Common myeloid progenitor, CD34-positive (primary cell): ENCODE measurements around the gene RHCE.

ENCODE experiments used
- CTCF ChIA-PET: fragments of 350-600 bp; sonication (Branson Sonifier 250); formaldehyde crosslinking; loops from one replicate; lab custom pipeline; 2021; ENCODE audit warnings: antibody characterized with exemption; lab: Charles Lee
- POLR2A ChIA-PET: fragments of 350-600 bp; sonication (Branson Sonifier 250); formaldehyde crosslinking; loops from one replicate; lab custom pipeline; 2021; ENCODE audit warnings: antibody characterized with exemption; lab: Charles Lee
- DNase-seq, 3 donors: peaks; one replicate each; pipeline versions ENCODE4 v3.0.0 to v3.0.0-alpha.2; 2013
- H3K27ac ChIP-seq, 2 experiments: 1 replicate in 1 of 2; 2 replicates in 1 of 2; pipeline ENCODE4 v1.7.0; 2013; ENCODE audit warnings: inconsistent platforms in 2 of 2, low read length in 2 of 2, mild to moderate bottlenecking in 2 of 2, low read depth in 1 of 2, moderate library complexity in 1 of 2; ENCODE audit not compliant: severe bottlenecking in 2 of 2, insufficient read depth in 1 of 2, poor library complexity in 1 of 2
- H3K27me3 ChIP-seq, 5 experiments: replicated peaks in 2 of 5; 1 replicate in 3 of 5; 2 replicates in 2 of 5; pipeline versions ENCODE4 v1.6.1 to v1.7.0; 2013; ENCODE audit warnings: low read length in 4 of 5, mild to moderate bottlenecking in 2 of 5, moderate library complexity in 2 of 5, inconsistent platforms in 1 of 5; ENCODE audit not compliant: insufficient read depth in 5 of 5, control insufficient read depth in 4 of 5
- H3K36me3 ChIP-seq, 4 experiments: 1 replicate in 2 of 4; 2 replicates in 2 of 4; pipeline versions ENCODE4 v1.6.1 to v1.7.0; 2013; ENCODE audit warnings: low read length in 3 of 4, control low read depth in 1 of 4, mild to moderate bottlenecking in 1 of 4; ENCODE audit not compliant: control insufficient read depth in 4 of 4, insufficient read depth in 4 of 4
- H3K4me1 ChIP-seq, 4 experiments: 1 replicate in 3 of 4; 2 replicates in 1 of 4; pipeline versions ENCODE4 v1.6.1 to v1.7.1; 2013; ENCODE audit warnings: low read length in 3 of 4, mild to moderate bottlenecking in 3 of 4, control low read depth in 1 of 4, inconsistent platforms in 1 of 4, moderate library complexity in 1 of 4; ENCODE audit not compliant: control insufficient read depth in 4 of 4, insufficient read depth in 4 of 4; ENCODE audit errors: control extremely low read depth in 1 of 4
- H3K4me3 ChIP-seq, 7 experiments: 1 replicate in 4 of 7; 2 replicates in 3 of 7; pipeline versions ENCODE4 v1.5.1 to v1.7.0; 2013; ENCODE audit warnings: mild to moderate bottlenecking in 7 of 7, low read length in 6 of 7, moderate library complexity in 6 of 7, inconsistent platforms in 2 of 7, low read depth in 2 of 7, control low read depth in 1 of 7; ENCODE audit not compliant: insufficient read depth in 4 of 7, control insufficient read depth in 1 of 7; ENCODE audit errors: extremely low read depth in 1 of 7
- H3K9me3 ChIP-seq, 5 experiments: 1 replicate in 4 of 5; 2 replicates in 1 of 5; pipeline versions ENCODE4 v1.6.1 to v1.7.1; 2013; ENCODE audit warnings: low read length in 4 of 5, mild to moderate bottlenecking in 2 of 5, inconsistent platforms in 1 of 5, low read depth in 1 of 5, moderate library complexity in 1 of 5; ENCODE audit not compliant: control insufficient read depth in 4 of 5, insufficient read depth in 2 of 5; ENCODE audit errors: control extremely low read depth in 1 of 5
- WGBS: methylation state at CpG from one replicate; pipeline ENCODE4 v1.1.5; 2013; ENCODE audit not compliant: insufficient coverage; 5-methylcytosine and 5-hydroxymethylcytosine counted together

Gene RHCE

GRCh38 chr1:25349606-25350005 is 71.0 kb downstream of the RHCE start:
- Histone ChIP-seq H3K27ac (no peak overlapping the region), H3K4me1 (no peaks in the 10 kb centered on the region), H3K36me3 (peaks cover 5 to 51% (median 38%) of the 10 kb centered on the region in 4 experiments), H3K4me3 (no peak overlapping the region), H3K9me3 (no peaks in the 10 kb centered on the region), H3K27me3 (no peaks in the 10 kb centered on the region)
- ChIA-PET CTCF (no interaction called here), POLR2A (no interaction called here)
- 94% methylated on average over 2 of the region's 3 CpGs for WGBS
- no peak for DNase-seq

GRCh38 chr1:25347556-25347955 is 73.1 kb downstream of the RHCE start:
- H3K27me3 ChIP-seq: no peaks in the 10 kb centered on the region
- CTCF ChIA-PET: no interaction called here
- peaks cover 11 to 49% (median 37%) of the 10 kb centered on the region in 4 experiments for H3K36me3 ChIP-seq
- no peak overlapping the region for H3K4me3 ChIP-seq
- WGBS: 100% methylated on average over 1 of the region's 2 CpGs
- no peaks in the 10 kb centered on the region for H3K9me3 ChIP-seq
- no peaks in the 10 kb centered on the region for H3K4me1 ChIP-seq
- DNase-seq: no peak
- H3K27ac ChIP-seq: no peak overlapping the region
- POLR2A ChIA-PET: no interaction called here

GRCh38 chr1:25343872-25344271 is 76.8 kb downstream of the RHCE start:
- H3K27me3 ChIP-seq: no peaks in the 10 kb centered on the region
- no peaks in the 10 kb centered on the region for H3K9me3 ChIP-seq
- no peak overlapping the region for H3K27ac ChIP-seq
- WGBS: 100% methylated on average over 3 of the region's 4 CpGs
- H3K4me1 ChIP-seq: peaks cover 8 to 17% (median 11%) of the 10 kb centered on the region in 4 experiments
- H3K36me3 ChIP-seq: peaks cover 7 to 33% (median 27%) of the 10 kb centered on the region in 4 experiments
- H3K4me3 ChIP-seq: no peak overlapping the region
- ChIA-PET POLR2A (no interaction called here), CTCF (no interaction called here)
- DNase-seq: no peak

- ChIA-PET POLR2A (no interaction called here), CTCF (interaction anchor here (0.8 to 1.5 kb wide), 2 partner anchors 103 to 1021 kb away, joined by 3 to 5 read pairs; no protein-coding TSS in a partner anchor)
- Histone ChIP-seq H3K4me3 (no peak overlapping the region), H3K27me3 (no peaks in the 10 kb centered on the region), H3K4me1 (peaks cover 8 to 17% (median 11%) of the 10 kb centered on the region in 4 experiments), H3K36me3 (peaks cover 6 to 30% (median 23%) of the 10 kb centered on the region in 4 experiments), H3K27ac (no peak overlapping the region), H3K9me3 (no peaks in the 10 kb centered on the region)
- WGBS: no CpG with 5 or more reads among the region's 1 CpG
- no peak for DNase-seq
These were observed 77.8 kb downstream of the RHCE start for GRCh38 chr1:25342846-25343245.

GRCh38 chr1:25341746-25342145 is 78.9 kb downstream of the RHCE start:
- ChIA-PET CTCF (interaction anchor here (1.5 kb wide), 1 partner anchor 102 kb away, joined by 5 read pairs; no protein-coding TSS in a partner anchor), POLR2A (no interaction called here)
- DNase-seq: no peak
- H3K9me3 ChIP-seq: no peaks in the 10 kb centered on the region
- peaks cover 6 to 26% (median 18%) of the 10 kb centered on the region in 4 experiments for H3K36me3 ChIP-seq
- no peaks in the 10 kb centered on the region for H3K27me3 ChIP-seq
- no peak overlapping the region for H3K27ac ChIP-seq
- 81% methylated on average over 6 of the region's 6 CpGs for WGBS
- H3K4me3 ChIP-seq: no peak overlapping the region
- peaks cover 8 to 17% (median 11%) of the 10 kb centered on the region in 4 experiments for H3K4me1 ChIP-seq

DNA sequence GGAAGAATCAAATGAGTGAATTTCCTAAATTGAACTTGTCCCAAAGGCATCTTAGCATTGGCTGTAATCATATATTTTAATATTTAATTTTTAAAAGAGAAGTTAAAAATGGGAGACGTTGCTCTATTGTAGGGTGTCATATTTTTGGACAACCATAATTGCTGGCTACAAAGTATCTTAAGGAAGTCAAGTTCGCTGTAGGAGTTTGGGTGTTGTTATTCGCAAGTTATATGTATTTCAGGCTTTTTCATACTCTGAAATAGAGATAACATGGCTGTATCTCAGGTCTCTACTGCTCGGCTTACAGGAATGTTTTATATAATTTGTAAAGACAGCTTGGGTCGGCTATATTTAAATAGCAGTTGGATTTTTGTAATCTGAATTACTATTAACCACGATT is 81.6 kb downstream of the RHCE start:
- Histone ChIP-seq H3K9me3 (no peaks in the 10 kb centered on the region), H3K36me3 (peaks cover 3 to 13% (median 8%) of the 10 kb centered on the region in 4 experiments), H3K27me3 (no peaks in the 10 kb centered on the region), H3K4me3 (peak overlapping the region in 6 of 7 experiments; percentile 75 to 95 (median 90)), H3K4me1 (peaks cover 8 to 17% (median 11%) of the 10 kb centered on the region in 4 experiments), H3K27ac (peak overlapping the region; percentile 79 to 92)
- ChIA-PET POLR2A (interaction anchor here (0.5 to 1.7 kb wide), 3 partner anchors 13 to 99 kb away, joined by 4 to 5 read pairs (median 4); partner anchors contain the start of gene RSRP1), CTCF (no interaction called here)
- peak in 2 of 3 donors; percentile 45 to 50 for DNase-seq
- WGBS: 0% methylated on average over 5 of the region's 6 CpGs

DNA sequence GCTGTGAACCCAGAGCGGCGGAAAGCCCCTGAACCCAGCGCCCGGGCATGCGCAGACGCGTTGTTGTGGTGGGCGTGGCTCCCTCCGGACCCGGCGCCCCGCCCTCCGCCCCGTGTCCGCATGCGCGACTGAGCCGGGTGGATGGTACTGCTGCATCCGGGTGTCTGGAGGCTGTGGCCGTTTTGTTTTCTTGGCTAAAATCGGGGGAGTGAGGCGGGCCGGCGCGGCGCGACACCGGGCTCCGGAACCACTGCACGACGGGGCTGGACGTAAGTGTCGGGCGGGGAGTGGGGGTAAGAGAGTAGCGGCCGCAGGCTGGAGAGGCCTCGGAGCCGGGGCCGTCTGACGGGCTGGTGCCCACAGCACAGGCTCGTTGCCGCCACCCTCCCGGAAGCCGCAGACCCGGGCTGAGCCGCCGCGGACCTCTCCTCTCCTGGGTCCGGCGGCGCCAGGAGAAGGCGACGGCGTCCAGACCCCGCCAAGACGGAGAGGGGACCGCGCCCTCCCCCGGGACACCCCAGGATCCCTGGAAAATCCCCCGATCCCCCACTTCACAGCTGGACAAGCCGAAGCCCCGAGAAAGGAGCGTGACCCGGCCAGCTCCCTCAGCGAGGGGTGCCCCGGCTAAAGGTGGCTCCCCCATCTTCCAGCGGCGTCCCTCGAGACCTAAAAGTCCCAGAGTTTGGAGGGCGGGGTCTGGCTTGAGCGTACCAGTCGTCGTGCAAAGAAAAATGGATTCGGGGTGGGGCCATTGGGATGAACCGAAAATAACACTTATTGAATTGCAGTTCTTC is 82.2 kb downstream of the RHCE start, which contains the start of gene TMEM50A:
TMEM50A (plus strand) TSS at position 147 of the 794 bp plus-strand sequence. CDS start 2,153 bp downstream, outside the sequence.
- ChIA-PET POLR2A (interaction anchor here (1.0 to 1.7 kb wide), 2 partner anchors 91 to 98 kb away, joined by 4 read pairs; partner anchors contain the start of gene RSRP1), CTCF (no interaction called here)
- Histone ChIP-seq H3K36me3 (peaks cover 1 to 7% (median 4%) of the 10 kb centered on the region in 4 experiments), H3K4me3 (peak within 1 kb of the TSS; percentile 75 to 95 (median 93)), H3K9me3 (no peaks in the 10 kb centered on the region), H3K27me3 (no peaks in the 10 kb centered on the region), H3K27ac (peak within 1 kb of the TSS; percentile 79 to 92), H3K4me1 (peaks cover 8 to 17% (median 11%) of the 10 kb centered on the region in 4 experiments)
- DNase-seq: peak; percentile 79 to 91 (median 89)
- under 1% methylated on average over 27 of the region's 75 CpGs for WGBS
